K562 (cell line): Measurements from ENCODE around the gene HIVEP1. TPM values are rescaled to one million over a fixed set of nuclear protein-coding genes. Genes with fewer than 3 reads are reported as not detected.

Source experiments
- CEBPB ChIP-seq: fragments of 450-650 bp; IDR thresholded peaks from 2 replicates; pipeline ENCODE4 v1.6.1; 2016; ENCODE audit warnings: missing genetic modification characterization, missing compliant biosample characterization
- EHMT2 ChIP-seq: fragments of 450-650 bp; IDR thresholded peaks from 2 replicates; pipeline ENCODE4 v1.6.1; 2018; ENCODE audit warnings: antibody characterized with exemption
- EP300 ChIP-seq: IDR thresholded peaks from 2 replicates; pipeline ENCODE4 v1.6.1; 2012; ENCODE audit warnings: low read length, improper control_type of control experiment
- HDGF ChIP-seq: fragments of 450-650 bp; IDR thresholded peaks from 2 replicates; pipeline ENCODE4 v1.6.1; 2016
- NFIX ChIP-seq: fragments of 250-450 bp; sonication (Bioruptor Pico); IDR thresholded peaks from 2 replicates; pipeline ENCODE4 v1.4.0; 2020; ENCODE audit warnings: low read depth, mild to moderate bottlenecking, moderate library complexity
- PHB ChIP-seq: fragments of 250-450 bp; sonication (Bioruptor Pico); IDR thresholded peaks from 2 replicates; pipeline ENCODE4 v1.5.0; 2021
- POLR2AphosphoS5 ChIP-seq: IDR thresholded peaks from 2 replicates; pipeline ENCODE4 v1.6.1; 2011; ENCODE audit warnings: mild to moderate bottlenecking, low read depth, low read length, moderate library complexity; ENCODE audit not compliant: control insufficient read depth, insufficient read depth
- RBM14 ChIP-seq: fragments of 200-400 bp; formaldehyde crosslinking; IDR thresholded peaks from 2 replicates; pipeline ENCODE4 v1.6.1; 2018; ENCODE audit warnings: low read depth, mild to moderate bottlenecking, low read length, moderate library complexity, borderline replicate concordance; ENCODE audit not compliant: insufficient read depth
- RCOR1 ChIP-seq, 2 experiments: IDR thresholded peaks; 2 replicates each; pipeline ENCODE4 v1.6.1; 2012; ENCODE audit warnings: low read depth in 2 of 2, low read length in 2 of 2, borderline replicate concordance in 1 of 2, improper control_type of control experiment in 1 of 2
- SETDB1 ChIP-seq: IDR thresholded peaks from one replicate; pipeline ENCODE4 v1.6.1; 2012; ENCODE audit warnings: low read length, control low read depth, inconsistent platforms
- ZNF23 ChIP-seq: fragments of 250-450 bp; sonication (Bioruptor Pico); IDR thresholded peaks from 2 replicates; pipeline ENCODE4 v1.4.0; 2020; ENCODE audit warnings: mild to moderate bottlenecking
- polyA plus RNA-seq, 8 experiments: library from polyadenylated mRNA; depleted of rRNA in 4 of 8; stranded (reverse) in 5 of 8; unstranded in 3 of 8; fragments of >200 nt; fragmentation: Nextera tagmentation in 2 of 8; fragmentation: Illumina TruSeq in 1 of 8; extraction: Ambion mirVana in 2 of 8; extraction: Trizol in 1 of 8; gene quantifications; 2 replicates each; pipeline versions ENCODE4 v1.2.1 to v1.2.3, GENCODE V29; 2011 to 2014; ENCODE audit warnings: inconsistent platforms in 1 of 8, missing spikeins in 1 of 8
- total RNA-seq, 7 experiments: library from RNA; depleted of rRNA in 6 of 7; stranded (reverse); fragments of >200 nt in 6 of 7; fragmentation: Illumina TruSeq in 2 of 7; extraction: Trizol in 2 of 7; gene quantifications; 2 replicates each; pipeline versions ENCODE4 v1.2.1 to v1.2.3, GENCODE V29; 2011 to 2021; ENCODE audit warnings: low replicate concordance in 1 of 7
- TF ChIP-seq, protein P1 (sequence below): conservative IDR thresholded peaks from 2 replicates; pipeline ENCODE4 v1.6.1; 2011; ENCODE audit warnings: low read depth, mild to moderate bottlenecking, low read length; ENCODE audit not compliant: control insufficient read depth
- TF ChIP-seq, protein P2 (sequence below): sonication (generic); formaldehyde crosslinking; IDR thresholded peaks from 2 replicates; pipeline ENCODE4 v1.8.0; 2022; ENCODE audit warnings: missing genetic modification reagents, mild to moderate bottlenecking, borderline replicate concordance
- TF ChIP-seq, protein P3 (sequence below): sonication (generic); formaldehyde crosslinking; IDR thresholded peaks from 2 replicates; pipeline ENCODE4 v1.8.0; 2022; ENCODE audit warnings: mild to moderate bottlenecking, low read depth, missing genetic modification reagents
- TF ChIP-seq, protein P4 (sequence below): fragments of 250-450 bp; sonication (Bioruptor Pico); IDR thresholded peaks from 2 replicates; pipeline ENCODE4 v1.4.0; 2020; ENCODE audit warnings: mild to moderate bottlenecking
- TF ChIP-seq, protein P5 (sequence below): sonication (generic); formaldehyde crosslinking; IDR thresholded peaks from 2 replicates; pipeline ENCODE4 v1.8.0; 2023; ENCODE audit warnings: mild to moderate bottlenecking, missing genetic modification reagents

HIVEP1 gene
- total and polyA plus RNA-seq, 9 of the 15 experiments (the other 6 are each of a cell fraction or from before 2014, with no cell fraction given), result 6.0 to 33.3 (median 21.7) TPM

DNA sequence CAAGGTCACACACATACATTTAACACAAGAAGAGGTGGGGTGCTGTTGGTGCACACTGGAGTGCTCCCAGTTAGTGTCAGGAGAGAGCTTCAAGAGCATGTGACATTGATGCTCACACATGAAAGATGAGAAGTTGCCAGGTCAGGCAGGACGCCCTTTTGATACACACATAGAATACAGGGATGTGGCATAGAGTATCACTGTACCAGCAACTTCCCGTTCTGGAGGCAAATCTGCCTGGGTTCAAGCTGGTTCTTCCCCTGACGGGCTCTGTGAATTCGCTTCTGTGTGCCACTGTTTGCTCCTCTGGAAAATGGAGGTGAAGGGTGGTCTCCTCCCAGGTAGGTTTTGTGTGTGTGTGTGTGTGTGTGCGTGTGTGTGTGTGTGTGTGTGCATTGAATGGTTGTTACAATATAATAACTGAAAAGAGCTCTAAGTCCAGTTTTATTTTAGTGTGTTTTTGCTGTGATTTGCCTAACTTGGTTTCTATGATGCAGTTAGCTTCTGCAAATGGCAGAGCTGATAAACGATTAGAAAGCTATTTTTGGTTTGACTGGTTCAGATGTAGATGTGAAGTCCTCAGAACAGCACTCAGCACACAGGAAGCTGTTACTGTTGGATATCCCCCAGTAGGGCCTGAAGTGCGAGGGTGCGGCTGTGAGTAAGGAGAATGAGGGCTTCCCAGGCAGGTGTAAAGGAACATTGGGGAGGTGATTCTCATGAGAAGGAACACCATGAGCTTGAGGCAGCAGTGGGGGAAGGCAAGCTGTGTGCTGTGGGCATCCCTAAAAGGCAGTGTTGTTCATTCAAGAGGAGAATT, 53.4 kb downstream of the HIVEP1 start (continued):
- TF ChIP-seq CEBPB (tag) (no peak), RBM14 (no peak), SETDB1 (peak; percentile 66), HDGF (no peak), RCOR1 (IDR thresholded peaks at IDR 0.05; ENCODE audit: borderline replicate concordance in 1 of 2, low read depth in 2 of 2, low read length in 2 of 2) (peak in 1 of 2 experiments; percentile 81; a peak in 1 of 4 replicates), EHMT2 (peak; percentile 44; the same call in 1 of the 2 replicates), ZNF23 (CRISPR knock-in tag) (no peak), PHB (CRISPR knock-in tag) (no peak), POLR2AphosphoS5 (peak; percentile 53; the same call in 1 of the 2 replicates), EP300 (peak; percentile 63; the same call in 1 of the 2 replicates), NFIX (no peak)
- TF ChIP-seq, protein P1, sequence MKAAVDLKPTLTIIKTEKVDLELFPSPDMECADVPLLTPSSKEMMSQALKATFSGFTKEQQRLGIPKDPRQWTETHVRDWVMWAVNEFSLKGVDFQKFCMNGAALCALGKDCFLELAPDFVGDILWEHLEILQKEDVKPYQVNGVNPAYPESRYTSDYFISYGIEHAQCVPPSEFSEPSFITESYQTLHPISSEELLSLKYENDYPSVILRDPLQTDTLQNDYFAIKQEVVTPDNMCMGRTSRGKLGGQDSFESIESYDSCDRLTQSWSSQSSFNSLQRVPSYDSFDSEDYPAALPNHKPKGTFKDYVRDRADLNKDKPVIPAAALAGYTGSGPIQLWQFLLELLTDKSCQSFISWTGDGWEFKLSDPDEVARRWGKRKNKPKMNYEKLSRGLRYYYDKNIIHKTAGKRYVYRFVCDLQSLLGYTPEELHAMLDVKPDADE, result no peak
- TF ChIP-seq, protein P2, sequence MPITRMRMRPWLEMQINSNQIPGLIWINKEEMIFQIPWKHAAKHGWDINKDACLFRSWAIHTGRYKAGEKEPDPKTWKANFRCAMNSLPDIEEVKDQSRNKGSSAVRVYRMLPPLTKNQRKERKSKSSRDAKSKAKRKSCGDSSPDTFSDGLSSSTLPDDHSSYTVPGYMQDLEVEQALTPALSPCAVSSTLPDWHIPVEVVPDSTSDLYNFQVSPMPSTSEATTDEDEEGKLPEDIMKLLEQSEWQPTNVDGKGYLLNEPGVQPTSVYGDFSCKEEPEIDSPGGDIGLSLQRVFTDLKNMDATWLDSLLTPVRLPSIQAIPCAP (CRISPR knock-in tag), result no peak
- TF ChIP-seq, protein P3, sequence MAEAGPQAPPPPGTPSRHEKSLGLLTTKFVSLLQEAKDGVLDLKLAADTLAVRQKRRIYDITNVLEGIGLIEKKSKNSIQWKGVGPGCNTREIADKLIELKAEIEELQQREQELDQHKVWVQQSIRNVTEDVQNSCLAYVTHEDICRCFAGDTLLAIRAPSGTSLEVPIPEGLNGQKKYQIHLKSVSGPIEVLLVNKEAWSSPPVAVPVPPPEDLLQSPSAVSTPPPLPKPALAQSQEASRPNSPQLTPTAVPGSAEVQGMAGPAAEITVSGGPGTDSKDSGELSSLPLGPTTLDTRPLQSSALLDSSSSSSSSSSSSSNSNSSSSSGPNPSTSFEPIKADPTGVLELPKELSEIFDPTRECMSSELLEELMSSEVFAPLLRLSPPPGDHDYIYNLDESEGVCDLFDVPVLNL (CRISPR knock-in tag), result no peak
- TF ChIP-seq, protein P4, sequence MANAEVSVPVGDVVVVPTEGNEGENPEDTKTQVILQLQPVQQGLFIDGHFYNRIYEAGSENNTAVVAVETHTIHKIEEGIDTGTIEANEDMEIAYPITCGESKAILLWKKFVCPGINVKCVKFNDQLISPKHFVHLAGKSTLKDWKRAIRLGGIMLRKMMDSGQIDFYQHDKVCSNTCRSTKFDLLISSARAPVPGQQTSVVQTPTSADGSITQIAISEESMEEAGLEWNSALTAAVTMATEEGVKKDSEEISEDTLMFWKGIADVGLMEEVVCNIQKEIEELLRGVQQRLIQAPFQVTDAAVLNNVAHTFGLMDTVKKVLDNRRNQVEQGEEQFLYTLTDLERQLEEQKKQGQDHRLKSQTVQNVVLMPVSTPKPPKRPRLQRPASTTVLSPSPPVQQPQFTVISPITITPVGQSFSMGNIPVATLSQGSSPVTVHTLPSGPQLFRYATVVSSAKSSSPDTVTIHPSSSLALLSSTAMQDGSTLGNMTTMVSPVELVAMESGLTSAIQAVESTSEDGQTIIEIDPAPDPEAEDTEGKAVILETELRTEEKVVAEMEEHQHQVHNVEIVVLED (CRISPR knock-in tag), result no peak
- TF ChIP-seq, protein P5, sequence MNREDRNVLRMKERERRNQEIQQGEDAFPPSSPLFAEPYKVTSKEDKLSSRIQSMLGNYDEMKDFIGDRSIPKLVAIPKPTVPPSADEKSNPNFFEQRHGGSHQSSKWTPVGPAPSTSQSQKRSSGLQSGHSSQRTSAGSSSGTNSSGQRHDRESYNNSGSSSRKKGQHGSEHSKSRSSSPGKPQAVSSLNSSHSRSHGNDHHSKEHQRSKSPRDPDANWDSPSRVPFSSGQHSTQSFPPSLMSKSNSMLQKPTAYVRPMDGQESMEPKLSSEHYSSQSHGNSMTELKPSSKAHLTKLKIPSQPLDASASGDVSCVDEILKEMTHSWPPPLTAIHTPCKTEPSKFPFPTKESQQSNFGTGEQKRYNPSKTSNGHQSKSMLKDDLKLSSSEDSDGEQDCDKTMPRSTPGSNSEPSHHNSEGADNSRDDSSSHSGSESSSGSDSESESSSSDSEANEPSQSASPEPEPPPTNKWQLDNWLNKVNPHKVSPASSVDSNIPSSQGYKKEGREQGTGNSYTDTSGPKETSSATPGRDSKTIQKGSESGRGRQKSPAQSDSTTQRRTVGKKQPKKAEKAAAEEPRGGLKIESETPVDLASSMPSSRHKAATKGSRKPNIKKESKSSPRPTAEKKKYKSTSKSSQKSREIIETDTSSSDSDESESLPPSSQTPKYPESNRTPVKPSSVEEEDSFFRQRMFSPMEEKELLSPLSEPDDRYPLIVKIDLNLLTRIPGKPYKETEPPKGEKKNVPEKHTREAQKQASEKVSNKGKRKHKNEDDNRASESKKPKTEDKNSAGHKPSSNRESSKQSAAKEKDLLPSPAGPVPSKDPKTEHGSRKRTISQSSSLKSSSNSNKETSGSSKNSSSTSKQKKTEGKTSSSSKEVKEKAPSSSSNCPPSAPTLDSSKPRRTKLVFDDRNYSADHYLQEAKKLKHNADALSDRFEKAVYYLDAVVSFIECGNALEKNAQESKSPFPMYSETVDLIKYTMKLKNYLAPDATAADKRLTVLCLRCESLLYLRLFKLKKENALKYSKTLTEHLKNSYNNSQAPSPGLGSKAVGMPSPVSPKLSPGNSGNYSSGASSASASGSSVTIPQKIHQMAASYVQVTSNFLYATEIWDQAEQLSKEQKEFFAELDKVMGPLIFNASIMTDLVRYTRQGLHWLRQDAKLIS, result no peak
